HCT116 (cell line): Measurements from ENCODE around the gene GPHA2. TPM values are rescaled to one million over a fixed set of nuclear protein-coding genes. Genes with fewer than 3 reads are reported as not detected.

Source experiments
- ATAC-seq: fragments of 200-7000 bp; cut with Tn5 transposase; 2 replicates; pipeline ENCODE4 v1.9.1; 2020; ENCODE audit warnings: mild to moderate bottlenecking, moderate library complexity
- BruUV-seq: library from RNA; stranded (reverse); fragments of 400-500 nt; replicated peaks from 2 replicates; lab custom pipeline; 2021; lab: Mats Ljungman, UMichigan
- CTCF ChIA-PET: fragments of 300-600 bp; sonication (Branson Sonifier 250); formaldehyde crosslinking; loops from one replicate; lab custom pipeline; 2021; ENCODE audit warnings: antibody characterized with exemption; lab: Charles Lee
- POLR2A ChIA-PET: fragments of 300-600, 350-600 bp; sonication (Branson Sonifier 250); formaldehyde crosslinking; loops from one replicate; lab custom pipeline; 2021; ENCODE audit warnings: antibody characterized with exemption; lab: Charles Lee
- RAD21 ChIA-PET, 2 experiments: fragments of 300-600 bp; sonication (Branson Sonifier 250); formaldehyde crosslinking; loops; one replicate each; lab custom pipeline; 2023; ENCODE audit warnings: low total read pairs in 2 of 2; ENCODE audit not compliant: uncharacterized antibody in 2 of 2, unreplicated experiment in 2 of 2, low non-redundant PET in 1 of 2; lab: Charles Lee
- DNase-seq: peaks from one replicate; pipeline ENCODE4 v3.0.0-alpha.2; 2010; ENCODE audit warnings: low read depth, low spot score
- H2AFZ ChIP-seq: fragments of 200-600 bp; shearing (Covaris generic), sonication (generic); 2 replicates; pipeline ENCODE4 v1.6.1; 2017; ENCODE audit warnings: low read depth, mixed run types, mixed read lengths, antibody characterized with exemption, low read length; ENCODE audit not compliant: poor library complexity, severe bottlenecking
- H3K27ac ChIP-seq: 2 replicates; pipeline ENCODE4 v1.5.1; 2012; ENCODE audit warnings: low read depth, low read length
- H3K27me3 ChIP-seq: fragments of 200-600 bp; sonication (generic); 2 replicates; pipeline ENCODE4 v1.6.1; 2016; ENCODE audit warnings: mixed run types, low read length, mixed read lengths; ENCODE audit not compliant: insufficient read depth
- H3K36me3 ChIP-seq, 2 experiments: fragments of 200-500 bp in 1 of 2; fragments of 200-600 bp in 1 of 2; sonication (Bioruptor generic) in 1 of 2; sonication (generic) in 1 of 2; 2 replicates each; pipeline versions ENCODE4 v1.5.1 to v1.6.1; 2014 to 2016; ENCODE audit warnings: low read length in 2 of 2, inconsistent platforms in 1 of 2, mixed read lengths in 1 of 2, mixed run types in 1 of 2; ENCODE audit not compliant: insufficient read depth in 2 of 2, control insufficient read depth in 1 of 2
- H3K4me1 ChIP-seq, 2 experiments: fragments of 200-600 bp in 1 of 2; sonication (generic) in 1 of 2; 2 replicates each; pipeline versions ENCODE4 v1.5.1 to v1.6.1; 2012 to 2017; ENCODE audit warnings: low read length in 2 of 2, inconsistent platforms in 1 of 2, mild to moderate bottlenecking in 1 of 2, mixed read lengths in 1 of 2, mixed run types in 1 of 2, moderate library complexity in 1 of 2; ENCODE audit not compliant: insufficient read depth in 2 of 2, control insufficient read depth in 1 of 2
- H3K4me2 ChIP-seq: fragments of 200-600 bp; sonication (generic); 2 replicates; pipeline ENCODE4 v1.6.1; 2017; ENCODE audit warnings: mixed run types, low read length, mixed read lengths
- H3K4me3 ChIP-seq, 2 experiments: fragments of 200-600 bp in 1 of 2; sonication (generic) in 1 of 2; replicated peaks in 1 of 2; 2 replicates each; pipeline ENCODE4 v1.5.1; 2011 to 2016; ENCODE audit warnings: low read length in 2 of 2, control low read depth in 1 of 2, low read depth in 1 of 2, mild to moderate bottlenecking in 1 of 2, mixed read lengths in 1 of 2, mixed run types in 1 of 2
- H3K79me2 ChIP-seq: fragments of 200-600 bp; sonication (generic); 2 replicates; pipeline ENCODE4 v1.6.1; 2017; ENCODE audit warnings: mild to moderate bottlenecking, mixed run types, low read length, moderate library complexity, mixed read lengths; ENCODE audit not compliant: insufficient read depth
- H3K9ac ChIP-seq: fragments of 200-600 bp; sonication (generic); 2 replicates; pipeline ENCODE4 v1.6.1; 2016; ENCODE audit warnings: low read length, mixed read lengths
- H3K9me2 ChIP-seq: fragments of 200-600 bp; sonication (generic), shearing (Covaris generic); 2 replicates; pipeline ENCODE4 v1.6.1; 2017; ENCODE audit warnings: mixed run types, mild to moderate bottlenecking, moderate library complexity; ENCODE audit not compliant: insufficient read depth
- H3K9me3 ChIP-seq, 2 experiments: fragments of 200-500 bp in 1 of 2; fragments of 200-600 bp in 1 of 2; sonication (Bioruptor generic) in 1 of 2; sonication (generic) in 1 of 2; 2 replicates each; pipeline ENCODE4 v1.6.1; 2014 to 2017; ENCODE audit warnings: low read length in 2 of 2, mixed read lengths in 2 of 2, inconsistent platforms in 1 of 2, low read depth in 1 of 2, mild to moderate bottlenecking in 1 of 2, mixed run types in 1 of 2, moderate library complexity in 1 of 2; ENCODE audit not compliant: control insufficient read depth in 1 of 2, insufficient read depth in 1 of 2
- H4K20me1 ChIP-seq: fragments of 200-600 bp; sonication (generic), shearing (Covaris generic); 2 replicates; pipeline ENCODE4 v1.6.1; 2017; ENCODE audit warnings: mixed run types, mild to moderate bottlenecking, moderate library complexity; ENCODE audit not compliant: insufficient read depth
- EGR1 ChIP-seq: IDR thresholded peaks from 2 replicates; pipeline ENCODE4 v1.6.1; 2012; ENCODE audit warnings: low read depth
- ELF1 ChIP-seq: IDR thresholded peaks from 2 replicates; pipeline ENCODE4 v1.6.1; 2012; ENCODE audit warnings: low read depth, borderline replicate concordance
- EZH2phosphoT487 ChIP-seq: fragments of 200-600 bp; IDR thresholded peaks from 2 replicates; pipeline ENCODE4 v1.6.1; 2018; ENCODE audit warnings: antibody characterized with exemption, borderline replicate concordance
- FOSL1 ChIP-seq: IDR thresholded peaks from 2 replicates; pipeline ENCODE4 v1.6.1; 2012; ENCODE audit warnings: low read depth
- JUND ChIP-seq: IDR thresholded peaks from 2 replicates; pipeline ENCODE4 v1.6.1; 2012
- POLR2AphosphoS5 ChIP-seq: IDR thresholded peaks from 2 replicates; pipeline ENCODE4 v1.6.1; 2011; ENCODE audit warnings: mild to moderate bottlenecking, low read depth, low read length, moderate library complexity
- RAD21 ChIP-seq: IDR thresholded peaks from 2 replicates; pipeline ENCODE4 v1.6.1; 2012; ENCODE audit warnings: low read depth, mild to moderate bottlenecking
- SIN3A ChIP-seq: IDR thresholded peaks from 2 replicates; pipeline ENCODE4 v1.6.1; 2012; ENCODE audit warnings: low read depth
- TCF7L2 ChIP-seq: IDR thresholded peaks from 2 replicates; pipeline ENCODE4 v1.7.0; 2011; ENCODE audit warnings: borderline replicate concordance, inconsistent platforms; ENCODE audit not compliant: insufficient read depth, insufficient read length; ENCODE audit errors: extremely low read depth
- YY1 ChIP-seq: IDR thresholded peaks from 2 replicates; pipeline ENCODE4 v1.6.1; 2011; ENCODE audit warnings: low read length, low read depth, moderate library complexity, mild to moderate bottlenecking; ENCODE audit not compliant: insufficient replicate concordance; ENCODE audit errors: extremely low read depth
- ZNF274 ChIP-seq: fragments of 200-500 bp; sonication (Bioruptor generic); IDR thresholded peaks from 2 replicates; pipeline ENCODE4 v1.6.1; 2014; ENCODE audit warnings: mild to moderate bottlenecking, low read depth, low read length, inconsistent platforms
- intact Hi-C: fragments of 100-400 bp; cut with micrococcal nuclease; formaldehyde crosslinking; loops from 2 replicates; pipeline ENCODE4 v1.10.0; 2022
- total RNA-seq: library from RNA; stranded (reverse); gene quantifications from one replicate; pipeline ENCODE4 v1.2.1, GENCODE V29; 2021; ENCODE audit not compliant: unreplicated experiment
- TF ChIP-seq, protein P1 (sequence below): IDR thresholded peaks from 2 replicates; pipeline ENCODE4 v1.6.1; 2011; ENCODE audit warnings: mild to moderate bottlenecking, low read length, moderate library complexity; ENCODE audit not compliant: insufficient replicate concordance; ENCODE audit errors: extremely low read depth
- TF ChIP-seq, protein P2 (sequence below), 3 experiments: fragments of 200-600 bp in 1 of 3; sonication (generic) in 1 of 3; IDR thresholded peaks in 2 of 3; conservative IDR thresholded peaks in 1 of 3; 2 replicates each; pipeline ENCODE4 v1.5.1; 2012 to 2017; ENCODE audit warnings: low read depth in 2 of 3, low read length in 2 of 3, antibody characterized with exemption in 1 of 3, borderline replicate concordance in 1 of 3, control low read depth in 1 of 3, mild to moderate bottlenecking in 1 of 3, mixed read lengths in 1 of 3, mixed run types in 1 of 3, moderate library complexity in 1 of 3; ENCODE audit not compliant: insufficient read depth in 1 of 3

The GPHA2 gene
- total RNA-seq, 1 experiment from 2014 or later: not detected

DNA sequence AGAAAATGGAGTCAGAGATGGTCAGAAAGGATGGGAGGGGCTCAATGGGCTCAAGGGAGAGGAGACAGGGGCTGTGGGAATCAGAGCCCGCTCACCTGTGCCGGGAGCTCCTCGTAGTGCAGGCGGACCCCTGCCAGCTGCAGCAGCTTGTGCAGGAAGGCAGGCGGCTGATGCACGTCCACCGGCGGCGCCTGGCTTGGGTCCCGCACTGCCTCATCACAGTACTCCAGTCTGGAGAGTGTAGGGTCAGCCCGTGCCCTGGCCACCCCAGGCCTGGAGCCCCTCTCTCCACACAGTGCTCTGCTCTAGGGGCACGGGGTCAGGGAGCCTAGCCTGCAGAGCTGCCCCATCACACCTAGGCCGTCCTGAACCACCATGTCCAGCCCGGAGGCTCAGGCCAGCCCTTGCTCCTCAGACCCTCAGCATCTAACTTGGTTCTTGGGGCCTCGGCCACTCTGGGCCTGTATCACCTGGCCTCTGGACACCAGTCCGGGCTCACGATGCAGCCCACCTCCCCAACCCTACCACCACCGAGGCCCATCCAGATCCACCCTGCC, 22.4 kb downstream of the GPHA2 start:
- DNase-seq: no peak
- CTCF ChIA-PET: no interaction called here

More for the DNA sequence above, 22.4 kb downstream of the GPHA2 start:
- Histone ChIP-seq H2AFZ (no peak overlapping the region), H3K9me2 (no peaks in the 10 kb centered on the region), H3K79me2 (peaks cover 13% of the 10 kb centered on the region; the same call in 1 of the 2 replicates), H3K27me3 (no peaks in the 10 kb centered on the region), H3K36me3 (peaks cover 0 to 10% of the 10 kb centered on the region in 2 experiments; a peak in 2 of 4 replicates), H4K20me1 (no peaks in the 10 kb centered on the region), H3K4me1 (peaks cover 10 to 20% of the 10 kb centered on the region in 2 experiments), H3K4me2 (no peak overlapping the region), H3K9me3 (no peaks in the 10 kb centered on the region), H3K4me3 (no peak overlapping the region), H3K27ac (no peak overlapping the region), H3K9ac (no peak overlapping the region)
- TF ChIP-seq JUND (no peak), SIN3A (no peak), POLR2AphosphoS5 (no peak), RAD21 (no peak), FOSL1 (no peak), ZNF274 (no peak), EZH2phosphoT487 (no peak), YY1 (no peak), ELF1 (no peak), EGR1 (no peak), TCF7L2 (no peak)
- TF ChIP-seq, protein P1, sequence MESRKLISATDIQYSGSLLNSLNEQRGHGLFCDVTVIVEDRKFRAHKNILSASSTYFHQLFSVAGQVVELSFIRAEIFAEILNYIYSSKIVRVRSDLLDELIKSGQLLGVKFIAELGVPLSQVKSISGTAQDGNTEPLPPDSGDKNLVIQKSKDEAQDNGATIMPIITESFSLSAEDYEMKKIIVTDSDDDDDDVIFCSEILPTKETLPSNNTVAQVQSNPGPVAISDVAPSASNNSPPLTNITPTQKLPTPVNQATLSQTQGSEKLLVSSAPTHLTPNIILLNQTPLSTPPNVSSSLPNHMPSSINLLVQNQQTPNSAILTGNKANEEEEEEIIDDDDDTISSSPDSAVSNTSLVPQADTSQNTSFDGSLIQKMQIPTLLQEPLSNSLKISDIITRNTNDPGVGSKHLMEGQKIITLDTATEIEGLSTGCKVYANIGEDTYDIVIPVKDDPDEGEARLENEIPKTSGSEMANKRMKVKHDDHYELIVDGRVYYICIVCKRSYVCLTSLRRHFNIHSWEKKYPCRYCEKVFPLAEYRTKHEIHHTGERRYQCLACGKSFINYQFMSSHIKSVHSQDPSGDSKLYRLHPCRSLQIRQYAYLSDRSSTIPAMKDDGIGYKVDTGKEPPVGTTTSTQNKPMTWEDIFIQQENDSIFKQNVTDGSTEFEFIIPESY: no peak
- TF ChIP-seq, protein P2, sequence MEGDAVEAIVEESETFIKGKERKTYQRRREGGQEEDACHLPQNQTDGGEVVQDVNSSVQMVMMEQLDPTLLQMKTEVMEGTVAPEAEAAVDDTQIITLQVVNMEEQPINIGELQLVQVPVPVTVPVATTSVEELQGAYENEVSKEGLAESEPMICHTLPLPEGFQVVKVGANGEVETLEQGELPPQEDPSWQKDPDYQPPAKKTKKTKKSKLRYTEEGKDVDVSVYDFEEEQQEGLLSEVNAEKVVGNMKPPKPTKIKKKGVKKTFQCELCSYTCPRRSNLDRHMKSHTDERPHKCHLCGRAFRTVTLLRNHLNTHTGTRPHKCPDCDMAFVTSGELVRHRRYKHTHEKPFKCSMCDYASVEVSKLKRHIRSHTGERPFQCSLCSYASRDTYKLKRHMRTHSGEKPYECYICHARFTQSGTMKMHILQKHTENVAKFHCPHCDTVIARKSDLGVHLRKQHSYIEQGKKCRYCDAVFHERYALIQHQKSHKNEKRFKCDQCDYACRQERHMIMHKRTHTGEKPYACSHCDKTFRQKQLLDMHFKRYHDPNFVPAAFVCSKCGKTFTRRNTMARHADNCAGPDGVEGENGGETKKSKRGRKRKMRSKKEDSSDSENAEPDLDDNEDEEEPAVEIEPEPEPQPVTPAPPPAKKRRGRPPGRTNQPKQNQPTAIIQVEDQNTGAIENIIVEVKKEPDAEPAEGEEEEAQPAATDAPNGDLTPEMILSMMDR (IDR thresholded peaks at IDR 0.05 in 2 of 3, conservative IDR thresholded peaks at IDR 0.05 in 1 of 3; ENCODE audit: borderline replicate concordance in 1 of 3, insufficient read depth in 1 of 3, low read depth in 2 of 3, low read length in 2 of 3): no peak
- ChIA-PET RAD21 (no interaction called here), POLR2A (no interaction called here)
- intact Hi-C loops: loop anchor here (10.0 kb wide), 1 partner anchor 202 kb away; the partner anchor contains the start of genes TM7SF2 and ZNHIT2
- ATAC-seq: no peak
- no TSS peak for BruUV-seq
